Natural killer cell (primary cell): ENCODE measurements around the gene TWIST2. TPM values are rescaled to one million over a fixed set of nuclear protein-coding genes. Genes with fewer than 3 reads are reported as not detected.

Experiments used
- ATAC-seq, 3 donors: fragments of 150-1000 bp in 2 of 3; fragments of 200-7000 bp in 1 of 3; cut with Tn5 transposase; 1 replicate in 1 of 3; 2 replicates in 2 of 3; pipeline ENCODE4 v1.10.0; 2021; ENCODE audit warnings: mild to moderate bottlenecking in 2 of 3, moderate library complexity in 2 of 3
- DNase-seq, 2 donors: peaks; one replicate each; pipeline versions ENCODE4 v3.0.0 to v3.0.0-alpha.2; 2013 to 2021; ENCODE audit warnings: mixed read lengths in 1 of 2
- H3K27ac ChIP-seq: one replicate; pipeline ENCODE4 v1.5.1; 2013; ENCODE audit warnings: mild to moderate bottlenecking, low read length
- H3K27me3 ChIP-seq: one replicate; pipeline ENCODE4 v1.6.1; 2013; ENCODE audit warnings: low read length; ENCODE audit not compliant: control insufficient read depth, insufficient read depth
- H3K36me3 ChIP-seq: one replicate; pipeline ENCODE4 v1.6.1; 2013; ENCODE audit warnings: low read length; ENCODE audit not compliant: control insufficient read depth, insufficient read depth
- H3K4me1 ChIP-seq: one replicate; pipeline ENCODE4 v1.6.1; 2013; ENCODE audit warnings: low read length; ENCODE audit not compliant: control insufficient read depth, insufficient read depth
- H3K4me3 ChIP-seq: one replicate; pipeline ENCODE4 v1.5.1; 2013; ENCODE audit warnings: low read length
- H3K9me3 ChIP-seq: one replicate; pipeline ENCODE4 v1.6.1; 2013; ENCODE audit warnings: low read length; ENCODE audit not compliant: control insufficient read depth, insufficient read depth
- H3K27ac Mint-ChIP-seq, 2 donors: one replicate each; pipeline ENCODE4 v1.8.0; 2022; ENCODE audit warnings: mild to moderate bottlenecking in 2 of 2, mixed read lengths in 2 of 2, moderate library complexity in 1 of 2
- H3K27me3 Mint-ChIP-seq, 2 donors: one replicate each; pipeline ENCODE4 v1.8.0; 2022; ENCODE audit warnings: low read depth in 2 of 2, mixed read lengths in 2 of 2
- H3K36me3 Mint-ChIP-seq: one replicate; pipeline ENCODE4 v1.8.0; 2022; ENCODE audit warnings: mixed read lengths
- H3K4me1 Mint-ChIP-seq, 2 donors: one replicate each; pipeline ENCODE4 v1.8.0; 2022; ENCODE audit warnings: mixed read lengths in 2 of 2
- H3K4me3 Mint-ChIP-seq: one replicate; pipeline ENCODE4 v1.8.0; 2022; ENCODE audit warnings: mild to moderate bottlenecking, moderate library complexity, mixed read lengths
- H3K9me3 Mint-ChIP-seq, 2 donors: one replicate each; pipeline ENCODE4 v1.8.0; 2022; ENCODE audit warnings: mixed read lengths in 2 of 2
- WGBS: methylation state at CpG from one replicate; pipeline ENCODE4 v1.1.7; 2013; ENCODE audit warnings: missing lambda C conversion rate; ENCODE audit not compliant: insufficient coverage; 5-methylcytosine and 5-hydroxymethylcytosine counted together
- intact Hi-C: fragments of 100-400 bp; cut with micrococcal nuclease; formaldehyde crosslinking; loops from one replicate; pipeline ENCODE4 v1.14.2; 2022
- total RNA-seq, 4 donors: library from RNA; stranded (reverse); fragments of 120-200 nt in 1 of 4; gene quantifications; one replicate each; pipeline versions ENCODE4 v1.2.3 to v1.2.4, GENCODE V29; 2013 to 2022
- TF ChIP-seq, protein P1 (sequence below): fragments of 200-600 bp; IDR thresholded peaks from one replicate; pipeline ENCODE4 v1.8.0; 2022; ENCODE audit warnings: antibody characterized with exemption

The TWIST2 gene
- total RNA-seq, 3 donors from 2014 or later (not counting 1 experiment from before 2014, with no cell fraction given), result not detected

DNA sequence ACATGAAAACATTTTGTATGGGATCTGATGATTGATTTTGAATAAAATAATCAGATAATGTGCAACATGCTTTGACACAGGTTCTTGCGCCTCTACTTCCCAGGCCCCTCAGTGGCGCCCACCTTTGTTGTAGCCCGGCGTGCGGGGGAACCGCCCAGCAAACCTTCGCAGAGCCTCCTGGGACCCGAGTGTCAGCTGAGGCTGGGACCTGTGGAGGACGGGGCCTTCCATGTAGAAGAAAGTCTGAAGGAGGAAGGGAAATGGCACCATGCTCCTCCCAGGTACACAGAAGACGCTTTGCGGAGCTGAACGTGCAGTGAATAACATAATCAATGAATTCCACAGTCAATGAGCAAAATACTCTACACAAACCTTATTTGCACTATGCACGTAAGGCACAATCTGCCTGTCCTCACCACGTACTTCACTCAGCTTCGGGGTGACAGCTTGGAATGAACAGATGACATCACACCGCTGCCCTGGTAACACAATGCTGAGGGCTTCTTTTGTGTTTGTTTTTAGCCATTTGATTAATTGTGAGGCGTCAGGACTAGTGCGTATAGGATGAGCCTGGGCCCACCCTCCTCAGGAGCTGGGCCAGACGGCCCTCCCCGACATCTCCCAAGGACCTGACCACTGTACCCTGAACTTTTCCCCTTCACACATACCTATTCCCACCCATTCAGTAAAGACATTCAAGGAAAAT lies 78.1 kb downstream of the TWIST2 start:
- no peak for DNase-seq
- ATAC-seq, result no peak
- TF ChIP-seq, protein P1, sequence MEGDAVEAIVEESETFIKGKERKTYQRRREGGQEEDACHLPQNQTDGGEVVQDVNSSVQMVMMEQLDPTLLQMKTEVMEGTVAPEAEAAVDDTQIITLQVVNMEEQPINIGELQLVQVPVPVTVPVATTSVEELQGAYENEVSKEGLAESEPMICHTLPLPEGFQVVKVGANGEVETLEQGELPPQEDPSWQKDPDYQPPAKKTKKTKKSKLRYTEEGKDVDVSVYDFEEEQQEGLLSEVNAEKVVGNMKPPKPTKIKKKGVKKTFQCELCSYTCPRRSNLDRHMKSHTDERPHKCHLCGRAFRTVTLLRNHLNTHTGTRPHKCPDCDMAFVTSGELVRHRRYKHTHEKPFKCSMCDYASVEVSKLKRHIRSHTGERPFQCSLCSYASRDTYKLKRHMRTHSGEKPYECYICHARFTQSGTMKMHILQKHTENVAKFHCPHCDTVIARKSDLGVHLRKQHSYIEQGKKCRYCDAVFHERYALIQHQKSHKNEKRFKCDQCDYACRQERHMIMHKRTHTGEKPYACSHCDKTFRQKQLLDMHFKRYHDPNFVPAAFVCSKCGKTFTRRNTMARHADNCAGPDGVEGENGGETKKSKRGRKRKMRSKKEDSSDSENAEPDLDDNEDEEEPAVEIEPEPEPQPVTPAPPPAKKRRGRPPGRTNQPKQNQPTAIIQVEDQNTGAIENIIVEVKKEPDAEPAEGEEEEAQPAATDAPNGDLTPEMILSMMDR, result no peak
- Mint-ChIP-seq H3K4me3 (no peak overlapping the region), H3K27me3 (peaks cover 7 to 20% of the 10 kb centered on the region in 2 donors), H3K9me3 (no peaks in the 10 kb centered on the region), H3K27ac (no peak overlapping the region), H3K36me3 (no peaks in the 10 kb centered on the region), H3K4me1 (no peaks in the 10 kb centered on the region)
- H3K4me3 ChIP-seq, result no peak overlapping the region
- no peaks in the 10 kb centered on the region for H3K4me1 ChIP-seq
- H3K36me3 ChIP-seq, result no peaks in the 10 kb centered on the region
- intact Hi-C loops, result no loop called here
- H3K27ac ChIP-seq, result no peak overlapping the region
- H3K9me3 ChIP-seq, result no peaks in the 10 kb centered on the region
- WGBS, result 87% methylated on average over 20 of the region's 20 CpGs
- H3K27me3 ChIP-seq, result peaks cover 3% of the 10 kb centered on the region

DNA sequence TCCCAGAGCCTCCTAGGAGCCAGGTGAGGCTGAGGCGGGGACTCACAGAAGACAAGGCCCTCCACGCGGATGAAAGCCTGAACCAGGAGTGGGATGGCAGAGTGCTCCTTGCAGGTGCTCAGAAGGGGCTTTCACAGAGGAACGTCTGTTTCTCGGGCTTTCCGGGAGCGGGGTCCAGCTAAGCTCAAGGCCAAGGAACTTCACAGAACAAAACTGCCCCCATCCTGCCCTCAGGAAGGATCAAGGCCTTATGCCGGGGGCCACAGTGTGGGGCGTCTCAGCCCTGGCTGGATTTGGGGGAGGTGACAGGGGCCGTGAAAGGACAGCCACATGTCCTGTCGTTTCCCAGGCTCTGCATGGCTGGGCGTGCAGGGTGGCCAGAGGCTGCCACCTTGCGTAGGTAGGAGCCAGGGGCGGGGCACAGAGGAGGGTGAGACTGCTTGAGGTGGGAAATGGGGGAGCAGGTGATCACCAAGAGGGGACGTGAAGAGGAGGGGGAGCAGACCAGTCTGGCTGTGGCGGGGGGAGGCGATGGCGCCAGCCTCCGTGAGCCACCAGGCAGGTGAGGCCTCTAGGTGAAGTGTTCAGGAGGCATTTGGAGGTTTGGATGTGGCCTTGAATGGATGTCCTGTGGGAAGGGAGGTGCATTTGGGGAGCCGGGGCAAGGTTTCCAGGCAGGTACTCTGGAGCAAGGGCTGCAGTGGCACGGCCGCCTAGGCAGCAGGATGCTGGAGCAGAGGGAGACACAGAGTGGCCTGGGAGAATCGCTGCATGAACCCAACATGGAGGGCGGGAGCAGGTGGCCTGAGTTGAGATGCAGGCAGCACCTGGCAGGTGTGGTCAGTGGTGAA lies 79.1 kb downstream of the TWIST2 start:
- H3K27ac ChIP-seq, result no peak overlapping the region
- H3K4me1 Mint-ChIP-seq, result no peaks in the 10 kb centered on the region
- no peaks in the 10 kb centered on the region for H3K4me1 ChIP-seq
- WGBS, result 84% methylated on average over 23 of the region's 24 CpGs
- no peaks in the 10 kb centered on the region for H3K36me3 ChIP-seq
- H3K27me3 ChIP-seq, result peaks cover 3% of the 10 kb centered on the region
- no peak for DNase-seq
- no peaks in the 10 kb centered on the region for H3K36me3 Mint-ChIP-seq
- peaks cover 17 to 26% of the 10 kb centered on the region in 2 donors for H3K27me3 Mint-ChIP-seq
- no peak overlapping the region for H3K27ac Mint-ChIP-seq
- intact Hi-C loops, result no loop called here
- no peak for ATAC-seq
- H3K4me3 Mint-ChIP-seq, result no peak overlapping the region
- H3K9me3 ChIP-seq, result no peaks in the 10 kb centered on the region
- H3K4me3 ChIP-seq, result no peak overlapping the region
- TF ChIP-seq, protein P1, result no peak
- H3K9me3 Mint-ChIP-seq, result no peaks in the 10 kb centered on the region

DNA sequence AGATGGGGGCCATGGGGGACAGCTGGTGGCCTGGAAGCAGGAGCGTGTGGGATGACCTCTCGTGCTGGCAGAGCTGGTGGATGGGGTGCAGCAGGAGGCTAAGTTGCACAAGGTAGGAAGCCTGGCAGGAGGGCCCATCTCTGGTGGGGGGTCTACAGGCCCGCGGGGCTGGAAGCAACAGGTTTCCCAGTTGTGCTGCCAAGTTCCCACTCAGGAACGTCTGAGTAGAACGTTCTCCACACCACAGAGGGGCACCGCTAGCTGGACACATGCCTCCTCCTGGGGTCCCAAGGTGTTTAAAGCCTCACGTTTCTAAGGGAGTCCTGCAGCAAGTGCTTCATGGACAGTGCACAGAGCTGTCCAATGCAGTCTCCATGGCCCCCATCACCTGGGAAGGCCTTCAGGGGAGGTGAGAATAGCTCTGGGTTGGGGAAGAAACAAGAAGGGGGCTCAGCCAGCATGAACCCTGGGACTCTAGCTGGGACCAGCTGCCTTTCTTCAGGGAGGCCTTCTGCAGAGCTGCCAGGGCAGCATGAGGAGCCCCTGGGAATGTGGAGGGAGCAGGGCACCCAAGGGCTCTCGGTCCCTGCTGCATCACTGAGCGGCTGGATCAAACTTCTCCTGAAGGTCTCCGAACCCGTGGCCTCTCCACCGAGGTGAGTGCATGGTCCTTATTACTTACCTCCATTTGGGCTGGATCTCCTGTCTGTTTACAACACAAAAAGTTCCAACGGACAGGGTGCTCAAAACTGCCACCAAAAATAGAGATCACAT lies 80.0 kb downstream of the TWIST2 start:
- Mint-ChIP-seq H3K9me3 (no peaks in the 10 kb centered on the region), H3K36me3 (no peaks in the 10 kb centered on the region), H3K27ac (no peak overlapping the region), H3K4me1 (no peaks in the 10 kb centered on the region), H3K27me3 (peaks cover 26 to 27% of the 10 kb centered on the region in 2 donors), H3K4me3 (no peak overlapping the region)
- Histone ChIP-seq H3K4me3 (no peak overlapping the region), H3K9me3 (no peaks in the 10 kb centered on the region), H3K27ac (no peak overlapping the region), H3K36me3 (no peaks in the 10 kb centered on the region), H3K27me3 (peaks cover 3% of the 10 kb centered on the region), H3K4me1 (no peaks in the 10 kb centered on the region)
- TF ChIP-seq, protein P1, result no peak
- ATAC-seq, result no peak
- WGBS, result 84% methylated on average over 14 of the region's 14 CpGs
- intact Hi-C loops, result no loop called here
- DNase-seq, result no peak
